ENCODE measurements around the gene ARL3.

- TF ChIP-seq POLR2AphosphoS5 (IDR thresholded peaks at IDR 0.05) (no peak), CTCF (IDR thresholded peaks at IDR 0.05) (no peak), EP300 (IDR thresholded peaks at IDR 0.05) (no peak)
Measured at GRCh38 chr10:102645388-102645740, 68.8 kb downstream of the ARL3 start.

Data from suprapubic skin (tissue), 4 donors.